Gastroesophageal sphincter (tissue), 4 donors: ENCODE data around the gene MAPK8IP3. TPM values are rescaled to one million over a fixed set of nuclear protein-coding genes. Genes with fewer than 3 reads are reported as not detected.
"Not testable (repeated sequence)": the region's sequence is repeated elsewhere in the genome, so short reads cannot be mapped to it uniquely, and the experiment has no call there.

ENCODE experiments used
- ATAC-seq: fragments of 150-250 bp; one replicate; pipeline ENCODE4 v1.9.1; 2016; ENCODE audit warnings: mild to moderate bottlenecking, moderate library complexity
- H3K27ac ChIP-seq, 4 donors: fragments of 200-600 bp; sonication (generic) in 3 of 4; 1 replicate in 3 of 4; 2 replicates in 1 of 4; pipeline ENCODE4 v1.5.1; 2016 to 2019
- H3K27me3 ChIP-seq: fragments of 200-600 bp; sonication (generic); one replicate; pipeline ENCODE4 v1.5.1; 2019
- H3K36me3 ChIP-seq, 2 donors: fragments of 200-600 bp; sonication (generic); one replicate each; pipeline ENCODE4 v1.5.1; 2019; ENCODE audit warnings: control low read depth in 1 of 2
- H3K4me1 ChIP-seq, 3 donors: fragments of 200-600 bp; sonication (generic); 1 replicate in 2 of 3; 2 replicates in 1 of 3; pipeline ENCODE4 v1.5.1; 2016 to 2019; ENCODE audit warnings: control low read depth in 2 of 3
- H3K4me3 ChIP-seq, 2 donors: fragments of 200-600 bp; sonication (generic); one replicate each; pipeline ENCODE4 v1.5.1; 2019; ENCODE audit warnings: mild to moderate bottlenecking in 1 of 2, moderate library complexity in 1 of 2
- H3K9me3 ChIP-seq, 3 donors: fragments of 200-600 bp; sonication (generic); one replicate each; pipeline ENCODE4 v1.5.1; 2017 to 2019; ENCODE audit warnings: control low read depth in 2 of 3
- EP300 ChIP-seq: sonication (generic); formaldehyde crosslinking; IDR thresholded peaks from one replicate; pipeline ENCODE4 v1.6.1; 2017; ENCODE audit warnings: antibody characterized with exemption, mild to moderate bottlenecking
- POLR2A ChIP-seq, 2 donors: fragments of 450-650 bp; IDR thresholded peaks; one replicate each; pipeline ENCODE4 v1.6.1; 2017; ENCODE audit warnings: antibody characterized with exemption in 2 of 2, mild to moderate bottlenecking in 2 of 2, moderate library complexity in 1 of 2
- POLR2AphosphoS5 ChIP-seq: sonication (generic); formaldehyde crosslinking; IDR thresholded peaks from one replicate; pipeline ENCODE4 v1.6.1; 2017; ENCODE audit warnings: antibody characterized with exemption
- WGBS, 2 donors: methylation state at CpG; one replicate each; pipeline ENCODE4 v1.1.5; 2018; ENCODE audit warnings: low coverage in 1 of 2; 5-methylcytosine and 5-hydroxymethylcytosine counted together
- total RNA-seq, 4 donors: library from RNA; depleted of rRNA; stranded (reverse); fragments of >200 nt; gene quantifications; one replicate each; pipeline ENCODE4 v1.1.0, GENCODE V29; 2016
- TF ChIP-seq, protein P1 (sequence below), 4 experiments: fragments of 200-600 bp in 2 of 4; fragments of 450-650 bp in 2 of 4; sonication (generic) in 1 of 4; IDR thresholded peaks; one replicate each; pipeline ENCODE4 v1.5.1; 2017 to 2019; ENCODE audit warnings: antibody characterized with exemption in 4 of 4, mild to moderate bottlenecking in 2 of 4, moderate library complexity in 2 of 4

Gene MAPK8IP3
- total RNA-seq, 4 donors from 2014 or later: 12.0 to 66.8 (median 33.1) TPM

DNA sequence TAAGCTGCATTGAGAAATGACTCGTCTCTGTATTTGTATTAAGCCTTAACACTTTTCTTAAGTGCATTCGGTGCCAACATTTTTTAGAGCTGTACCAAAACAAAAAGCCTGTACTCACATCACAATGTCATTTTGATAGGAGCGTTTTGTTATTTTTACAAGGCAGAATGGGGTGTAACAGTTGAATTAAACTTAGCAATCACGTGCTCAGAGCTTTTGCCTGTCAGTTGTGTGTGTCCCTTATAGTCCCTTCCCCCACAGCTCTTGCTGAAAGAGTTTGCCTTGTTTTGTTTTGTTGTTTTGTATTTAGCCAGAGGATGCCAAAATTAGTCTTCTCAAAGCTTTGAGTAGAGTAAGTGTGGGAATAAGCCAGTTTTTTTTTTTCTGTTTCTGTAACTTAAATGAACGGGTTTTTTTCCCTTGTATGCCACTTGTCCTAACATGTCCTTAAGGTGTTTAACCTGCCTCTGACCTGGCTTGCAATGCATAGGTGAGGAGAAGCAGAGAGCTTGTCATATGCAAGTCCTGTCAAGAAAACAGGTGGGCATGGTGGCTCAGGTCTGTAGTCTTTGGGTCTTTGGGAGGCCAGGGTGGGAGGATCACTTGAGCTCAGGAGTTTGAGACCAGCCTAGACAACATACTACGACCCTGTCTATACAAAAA, 4.6 kb upstream of the MAPK8IP3 start:
- WGBS, 2 donors: 69 to 83% methylated on average over 5 to 6 of the region's 6 CpGs
- TF ChIP-seq, protein P1, sequence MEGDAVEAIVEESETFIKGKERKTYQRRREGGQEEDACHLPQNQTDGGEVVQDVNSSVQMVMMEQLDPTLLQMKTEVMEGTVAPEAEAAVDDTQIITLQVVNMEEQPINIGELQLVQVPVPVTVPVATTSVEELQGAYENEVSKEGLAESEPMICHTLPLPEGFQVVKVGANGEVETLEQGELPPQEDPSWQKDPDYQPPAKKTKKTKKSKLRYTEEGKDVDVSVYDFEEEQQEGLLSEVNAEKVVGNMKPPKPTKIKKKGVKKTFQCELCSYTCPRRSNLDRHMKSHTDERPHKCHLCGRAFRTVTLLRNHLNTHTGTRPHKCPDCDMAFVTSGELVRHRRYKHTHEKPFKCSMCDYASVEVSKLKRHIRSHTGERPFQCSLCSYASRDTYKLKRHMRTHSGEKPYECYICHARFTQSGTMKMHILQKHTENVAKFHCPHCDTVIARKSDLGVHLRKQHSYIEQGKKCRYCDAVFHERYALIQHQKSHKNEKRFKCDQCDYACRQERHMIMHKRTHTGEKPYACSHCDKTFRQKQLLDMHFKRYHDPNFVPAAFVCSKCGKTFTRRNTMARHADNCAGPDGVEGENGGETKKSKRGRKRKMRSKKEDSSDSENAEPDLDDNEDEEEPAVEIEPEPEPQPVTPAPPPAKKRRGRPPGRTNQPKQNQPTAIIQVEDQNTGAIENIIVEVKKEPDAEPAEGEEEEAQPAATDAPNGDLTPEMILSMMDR (IDR thresholded peaks at IDR 0.05): no peak
- TF ChIP-seq POLR2AphosphoS5: no peak
- no peak for TF ChIP-seq EP300
- no peak for TF ChIP-seq POLR2A (IDR thresholded peaks at IDR 0.05)
- Histone ChIP-seq H3K4me3 (no peak overlapping the region), H3K36me3 (peaks cover 0 to 59% of the 10 kb centered on the region in 2 donors), H3K27me3 (no peaks in the 10 kb centered on the region), H3K4me1 (peaks cover 0 to 11% (median 5%) of the 10 kb centered on the region in 3 donors), H3K9me3 (no peaks in the 10 kb centered on the region), H3K27ac (no peak overlapping the region)
- no peak for ATAC-seq

DNA sequence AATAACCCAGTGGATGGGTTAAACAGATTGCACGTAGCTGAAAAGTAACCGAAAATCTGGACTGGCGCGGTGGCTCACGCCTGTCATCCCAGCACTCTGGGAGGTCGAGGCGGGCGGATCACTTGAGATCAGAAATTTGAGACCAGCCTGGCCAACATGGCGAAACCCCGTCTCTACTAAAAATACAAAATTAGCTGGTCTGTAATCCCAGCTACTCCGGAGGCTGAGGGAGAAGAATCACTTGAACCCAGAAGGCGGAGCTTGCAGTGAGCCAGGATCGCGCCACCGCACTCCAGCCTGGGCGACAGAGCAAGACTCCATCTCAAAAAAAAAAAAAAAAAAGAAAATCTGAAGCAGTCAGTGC, 689 bp upstream of the MAPK8IP3 start:
- WGBS, 2 donors: 0 to 2% methylated on average over 5 to 14 of the region's 16 CpGs
- ATAC-seq: not testable (repeated sequence)

DNA sequence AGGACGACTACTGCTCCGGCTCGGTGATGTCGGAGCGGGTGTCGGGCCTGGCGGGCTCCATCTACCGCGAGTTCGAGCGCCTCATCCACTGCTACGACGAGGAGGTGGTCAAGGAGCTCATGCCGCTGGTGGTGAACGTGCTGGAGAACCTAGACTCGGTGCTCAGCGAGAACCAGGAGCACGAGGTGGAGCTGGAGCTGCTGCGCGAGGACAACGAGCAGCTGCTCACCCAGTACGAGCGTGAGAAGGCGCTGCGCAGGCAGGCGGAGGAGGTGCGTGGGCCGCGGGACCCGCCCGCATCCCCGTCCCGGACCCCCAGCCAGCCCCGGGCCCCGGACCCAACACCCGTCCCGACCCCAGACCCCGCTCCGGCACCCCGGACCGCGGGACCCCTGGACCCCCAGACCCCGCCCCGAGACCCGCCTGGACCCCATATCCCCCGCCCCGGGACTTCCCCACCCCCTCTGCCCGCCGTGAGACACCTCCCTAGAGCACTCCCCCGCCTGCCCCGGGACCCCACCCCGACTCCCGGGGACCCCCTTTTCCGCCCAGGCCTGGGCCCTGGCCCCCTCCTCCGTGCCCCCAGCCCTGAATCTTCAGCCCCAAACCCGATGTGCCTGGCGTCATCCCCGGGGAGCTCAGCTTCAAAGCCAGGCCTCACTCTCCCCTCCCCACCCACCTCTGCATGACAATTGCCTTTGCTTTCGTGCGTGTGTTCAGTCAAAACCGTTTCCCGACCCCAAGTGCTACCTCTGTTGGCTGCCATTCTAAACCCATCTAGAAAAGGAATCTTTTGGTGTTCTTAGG, 594 bp downstream of the MAPK8IP3 start:
- Histone ChIP-seq H3K36me3 (peaks cover 0 to 10% of the 10 kb centered on the region in 2 donors), H3K9me3 (no peaks in the 10 kb centered on the region), H3K27me3 (no peaks in the 10 kb centered on the region), H3K4me1 (peaks cover 3 to 56% (median 22%) of the 10 kb centered on the region in 3 donors), H3K27ac (peak overlapping the region; percentile 30 to 99 (median 93)), H3K4me3 (peak overlapping the region; percentile 77 to 94)
- WGBS, 2 donors: 0% methylated on average over 3 to 4 of the region's 62 CpGs
- TF ChIP-seq, protein P1 (IDR thresholded peaks at IDR 0.05): no peak
- ATAC-seq: peak; percentile 31

More for the DNA sequence above, 689 bp upstream of the MAPK8IP3 start:
- peaks cover 0 to 21% of the 10 kb centered on the region in 2 donors for H3K36me3 ChIP-seq
- peak overlapping the region; percentile 77 to 94 for H3K4me3 ChIP-seq
- peaks cover 3 to 45% (median 22%) of the 10 kb centered on the region in 3 donors for H3K4me1 ChIP-seq
- H3K9me3 ChIP-seq, H3K27me3 ChIP-seq: not testable (repeated sequence)
- H3K27ac ChIP-seq: peak overlapping the region; percentile 30 to 99 (median 93)

DNA sequence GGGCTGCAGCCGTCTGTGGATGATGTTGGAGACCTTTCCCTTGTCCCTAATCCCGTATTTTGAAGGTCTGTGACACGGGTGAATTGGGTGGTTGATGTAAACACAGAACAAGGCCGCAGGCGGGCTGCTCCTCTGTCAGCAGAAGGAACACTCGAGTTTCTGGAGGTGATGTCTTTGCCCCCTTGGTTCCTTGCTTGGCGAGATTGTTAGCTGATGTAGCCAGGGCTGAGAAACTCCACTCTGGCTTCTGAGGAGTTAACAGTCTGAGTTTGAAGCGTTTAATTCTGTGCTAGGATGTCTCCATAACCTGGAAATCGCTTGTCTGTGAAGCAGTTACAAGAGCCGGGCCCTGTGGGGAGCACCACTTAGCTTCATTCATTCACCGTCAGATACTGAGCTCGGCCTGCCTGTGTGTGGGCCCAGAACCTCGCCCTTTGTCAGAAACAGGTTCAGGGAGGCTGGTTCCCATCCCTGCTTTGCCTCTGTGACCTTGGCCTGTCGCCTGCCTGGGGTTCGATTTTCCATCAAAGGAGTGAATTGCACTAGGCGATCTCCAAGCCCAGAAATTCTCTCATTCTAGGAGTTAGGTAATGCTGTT, 1.3 kb downstream of the MAPK8IP3 start:
- no peaks in the 10 kb centered on the region for H3K9me3 ChIP-seq
- 16 to 23% methylated on average over 10 of the region's 16 CpGs for WGBS, 2 donors
- no peak for ATAC-seq
- H3K27me3 ChIP-seq: no peaks in the 10 kb centered on the region
- peaks cover 0 to 3% of the 10 kb centered on the region in 2 donors for H3K36me3 ChIP-seq
- H3K27ac ChIP-seq: peak overlapping the region; percentile 30 to 99 (median 93)
- TF ChIP-seq POLR2A (IDR thresholded peaks at IDR 0.05) (no peak), POLR2AphosphoS5 (no peak), EP300 (no peak)
- TF ChIP-seq, protein P1 (IDR thresholded peaks at IDR 0.05): no peak
- peaks cover 3 to 58% (median 22%) of the 10 kb centered on the region in 3 donors for H3K4me1 ChIP-seq
- H3K4me3 ChIP-seq: peak overlapping the region; percentile 77 to 94

DNA sequence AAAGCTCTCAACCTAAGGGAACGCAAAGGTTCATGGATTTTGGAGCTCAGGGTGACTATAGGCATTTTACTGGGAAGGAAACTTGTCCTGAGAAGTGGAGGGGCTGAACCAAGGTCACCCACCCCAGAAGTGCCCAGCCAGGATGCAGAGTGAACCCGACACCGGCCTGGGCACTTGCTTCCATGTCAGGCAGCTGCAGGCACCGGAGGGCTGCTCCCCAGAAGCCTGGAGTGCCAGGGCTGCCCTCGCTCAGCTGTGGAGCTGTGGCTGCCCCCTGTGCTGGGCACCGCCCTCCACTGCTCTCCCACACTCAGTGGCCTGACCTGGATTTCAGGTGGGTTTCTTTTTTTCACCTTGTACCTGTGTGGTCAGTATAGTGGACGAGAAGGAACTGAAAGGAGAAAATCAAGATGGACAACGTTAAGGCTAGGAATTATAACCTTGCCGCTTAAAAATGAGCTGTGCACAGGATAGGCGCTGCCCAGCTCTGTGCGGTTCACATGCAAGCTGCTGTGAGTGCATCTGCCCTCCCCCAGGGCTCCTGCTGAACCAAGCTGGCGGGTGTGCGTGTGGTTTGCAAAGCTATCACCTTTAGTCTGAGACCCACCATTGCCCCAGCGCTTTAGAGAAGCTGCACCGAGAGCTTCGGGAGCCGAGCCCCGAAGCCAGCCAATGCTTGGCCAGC, 2.2 kb downstream of the MAPK8IP3 start:
- H3K27me3 ChIP-seq: no peaks in the 10 kb centered on the region
- TF ChIP-seq POLR2A (IDR thresholded peaks at IDR 0.05): no peak
- WGBS, 2 donors: 40 to 100% methylated on average over 1 of the region's 18 CpGs
- no peaks in the 10 kb centered on the region for H3K9me3 ChIP-seq
- H3K4me3 ChIP-seq: peak overlapping the region in 1 of 2 donors; percentile 94
- ATAC-seq: no peak
- H3K27ac ChIP-seq: peak overlapping the region in 3 of 4 donors; percentile 90 to 99 (median 96)
- H3K4me1 ChIP-seq: peaks cover 3 to 67% (median 25%) of the 10 kb centered on the region in 3 donors
- no peaks in the 10 kb centered on the region for H3K36me3 ChIP-seq
